Kasumi-1 (cell line): ENCODE data around the gene SLC25A13.

ENCODE experiments used
- DNase-seq, 2 experiments: peaks; one replicate each; lab custom pipeline; 2025; lab: John Stamatoyannopoulos, UW

SLC25A13 gene

GRCh38 chr7:96152706-96153105, 169.2 kb downstream of the SLC25A13 start:
- DNase-seq, result no peak

- DNase-seq, result no peak
Measured at GRCh38 chr7:96151889-96152288, 170.0 kb downstream of the SLC25A13 start.

GRCh38 chr7:96144260-96144526, 177.7 kb downstream of the SLC25A13 start:
- DNase-seq, result no peak

- no peak for DNase-seq
Measured at GRCh38 chr7:96143495-96144259, 178.2 kb downstream of the SLC25A13 start.

- no peak for DNase-seq
Measured at GRCh38 chr7:96136600-96137239, 185.2 kb downstream of the SLC25A13 start.

- no peak for DNase-seq
Measured at GRCh38 chr7:96135241-96135640, 186.7 kb downstream of the SLC25A13 start.

- DNase-seq, result no peak
Measured at GRCh38 chr7:96131525-96131924, 190.4 kb downstream of the SLC25A13 start.

- no peak for DNase-seq
Measured at GRCh38 chr7:96127746-96128145, 194.2 kb downstream of the SLC25A13 start.

GRCh38 chr7:96126382-96126781, 195.5 kb downstream of the SLC25A13 start:
- no peak for DNase-seq

- DNase-seq, result no peak
Measured at GRCh38 chr7:96122746-96123145, 199.2 kb downstream of the SLC25A13 start.

GRCh38 chr7:96121752-96122151, 200.1 kb downstream of the SLC25A13 start:
- no peak for DNase-seq

- DNase-seq, result no peak
Measured at GRCh38 chr7:96120445-96121225, 201.3 kb downstream of the SLC25A13 start.

- peak; percentile 58 to 64 for DNase-seq
Measured at GRCh38 chr7:96118449-96119001, 203.4 kb downstream of the SLC25A13 start.

- no peak for DNase-seq
Measured at GRCh38 chr7:96116173-96116572, 205.7 kb downstream of the SLC25A13 start.

GRCh38 chr7:96114190-96114589, 207.7 kb downstream of the SLC25A13 start:
- DNase-seq, result no peak

- no peak for DNase-seq
Measured at GRCh38 chr7:96111405-96111804, 210.5 kb downstream of the SLC25A13 start.

GRCh38 chr7:96104984-96105383, 216.9 kb downstream of the SLC25A13 start:
- DNase-seq, result no peak

GRCh38 chr7:96102096-96102811, 219.6 kb downstream of the SLC25A13 start:
- no peak for DNase-seq

GRCh38 chr7:96100737-96101136, 221.2 kb downstream of the SLC25A13 start:
- no peak for DNase-seq

GRCh38 chr7:96097835-96098234, 224.1 kb downstream of the SLC25A13 start:
- no peak for DNase-seq

- no peak for DNase-seq
Measured at GRCh38 chr7:96093435-96093834, 228.5 kb downstream of the SLC25A13 start.

GRCh38 chr7:96090756-96091155, 231.1 kb downstream of the SLC25A13 start:
- DNase-seq, result no peak
